Measurements from ENCODE around the gene CCDC201. TPM values are rescaled to one million over a fixed set of nuclear protein-coding genes. Genes with fewer than 3 reads are reported as not detected.
A peak's percentile ranks its signal among the peaks of the same experiment; 100 is the strongest.

CCDC201 gene
- total and polyA plus RNA-seq, 2 donors (not counting 3 experiments of a cell fraction or from before 2014, with no cell fraction given): not detected

DNA sequence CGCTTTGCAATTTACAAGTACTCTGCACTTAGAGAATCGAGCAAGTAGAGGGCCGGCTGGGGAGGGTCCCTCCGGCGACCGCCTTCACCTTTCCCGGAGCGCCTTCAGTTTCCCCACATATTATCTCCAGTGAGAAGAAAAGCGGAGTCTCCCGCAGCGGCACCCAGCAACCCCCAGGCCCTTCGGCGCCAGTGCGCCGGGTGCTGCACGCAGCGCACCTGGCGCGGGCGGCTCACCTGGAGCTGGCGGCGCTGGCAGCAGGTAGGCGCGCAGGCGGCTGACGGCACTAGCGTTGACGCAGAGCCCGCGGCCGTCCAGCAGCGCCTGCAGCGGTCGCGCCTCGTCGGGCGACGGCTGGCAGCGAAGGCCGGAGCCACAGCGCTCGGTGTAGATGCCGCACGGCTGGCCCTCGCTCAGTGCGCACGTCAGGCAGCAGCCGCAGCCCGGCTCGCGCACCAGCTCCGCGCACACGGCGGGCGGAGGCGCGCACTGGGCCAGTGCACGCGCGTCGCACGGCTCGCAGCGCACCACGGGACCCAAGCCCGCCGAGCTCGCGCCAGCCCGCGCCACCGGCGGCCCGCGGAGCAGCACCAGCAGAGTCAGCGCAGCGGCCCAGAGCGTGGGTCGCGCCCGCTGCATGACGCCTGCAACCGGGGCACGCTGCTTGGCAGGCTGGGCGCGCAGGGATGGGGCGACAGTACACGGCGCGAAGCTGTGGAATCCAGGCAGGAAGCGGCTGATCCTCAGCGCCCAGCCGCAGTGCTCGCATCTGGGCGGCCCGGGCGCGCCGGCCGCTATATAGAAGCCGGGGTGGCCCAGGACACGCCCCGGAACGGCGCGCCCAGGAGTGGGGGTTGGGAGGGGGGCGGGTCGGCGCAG, 47.9 kb upstream of the CCDC201 start, which contains the start of gene IGFBP3:
IGFBP3 (minus strand) TSS at position 771 of the 879 bp plus-strand sequence; CDS start at position 639, 132 bp downstream.
- no peaks in the 10 kb centered on the region for H3K9me3 ChIP-seq (replicated peaks; ENCODE audit: control insufficient read depth, insufficient read depth, low read length)
- H4K20me1 ChIP-seq (replicated peaks; ENCODE audit: control insufficient read depth, extremely low read depth, insufficient read depth, low read length): no peaks in the 10 kb centered on the region
- TF ChIP-seq, protein P1, sequence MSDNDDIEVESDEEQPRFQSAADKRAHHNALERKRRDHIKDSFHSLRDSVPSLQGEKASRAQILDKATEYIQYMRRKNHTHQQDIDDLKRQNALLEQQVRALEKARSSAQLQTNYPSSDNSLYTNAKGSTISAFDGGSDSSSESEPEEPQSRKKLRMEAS (IDR thresholded peaks at IDR 0.05; ENCODE audit: insufficient read depth, insufficient read length): no peak
- TF ChIP-seq JUN (IDR thresholded peaks at IDR 0.05; ENCODE audit: borderline replicate concordance, insufficient read depth, insufficient read length, low read depth) (no peak), POLR2AphosphoS5 (IDR thresholded peaks at IDR 0.05; ENCODE audit: insufficient read depth, low read depth, low read length) (no peak), MYC (IDR thresholded peaks at IDR 0.05; ENCODE audit: low read depth, low read length) (no peak), GATA2 (IDR thresholded peaks at IDR 0.05; ENCODE audit: insufficient read depth, insufficient read length, low read depth, low read length) (no peak), EZH2 (IDR thresholded peaks at IDR 0.05; ENCODE audit: borderline replicate concordance, low read depth, low read length, severe bottlenecking) (peak; percentile 70), FOS (IDR thresholded peaks at IDR 0.05; ENCODE audit: borderline replicate concordance, insufficient read depth, low read length) (no peak)
- TF ChIP-seq, protein P2, sequence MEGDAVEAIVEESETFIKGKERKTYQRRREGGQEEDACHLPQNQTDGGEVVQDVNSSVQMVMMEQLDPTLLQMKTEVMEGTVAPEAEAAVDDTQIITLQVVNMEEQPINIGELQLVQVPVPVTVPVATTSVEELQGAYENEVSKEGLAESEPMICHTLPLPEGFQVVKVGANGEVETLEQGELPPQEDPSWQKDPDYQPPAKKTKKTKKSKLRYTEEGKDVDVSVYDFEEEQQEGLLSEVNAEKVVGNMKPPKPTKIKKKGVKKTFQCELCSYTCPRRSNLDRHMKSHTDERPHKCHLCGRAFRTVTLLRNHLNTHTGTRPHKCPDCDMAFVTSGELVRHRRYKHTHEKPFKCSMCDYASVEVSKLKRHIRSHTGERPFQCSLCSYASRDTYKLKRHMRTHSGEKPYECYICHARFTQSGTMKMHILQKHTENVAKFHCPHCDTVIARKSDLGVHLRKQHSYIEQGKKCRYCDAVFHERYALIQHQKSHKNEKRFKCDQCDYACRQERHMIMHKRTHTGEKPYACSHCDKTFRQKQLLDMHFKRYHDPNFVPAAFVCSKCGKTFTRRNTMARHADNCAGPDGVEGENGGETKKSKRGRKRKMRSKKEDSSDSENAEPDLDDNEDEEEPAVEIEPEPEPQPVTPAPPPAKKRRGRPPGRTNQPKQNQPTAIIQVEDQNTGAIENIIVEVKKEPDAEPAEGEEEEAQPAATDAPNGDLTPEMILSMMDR (IDR thresholded peaks at IDR 0.05; ENCODE audit: extremely low read depth in 1 of 2, insufficient read depth in 1 of 2, low read depth in 1 of 2, low read length in 2 of 2): no peak
- BruUV-seq (replicated peaks): no TSS peak
- peak; percentile 54 for DNase-seq (ENCODE audit: low read depth, low spot score)
- no peak within 1 kb of the TSS for H3K27ac ChIP-seq (ENCODE audit: insufficient read depth, low read depth, low read length)
- H2AFZ ChIP-seq (ENCODE audit: low read depth, low read length): peak within 1 kb of the TSS; percentile 71
- peaks cover 28% of the 10 kb centered on the region for H3K4me1 ChIP-seq (ENCODE audit: control insufficient read depth, extremely low read depth, insufficient read depth, low read length)
- H3K27me3 ChIP-seq (ENCODE audit: control insufficient read depth in 2 of 2, insufficient read depth in 2 of 2, low read length in 2 of 2): peaks cover 33 to 52% of the 10 kb centered on the region in 2 experiments
- no peaks in the 10 kb centered on the region for H3K79me2 ChIP-seq (ENCODE audit: control insufficient read depth, insufficient read depth, low read length)
- dilution Hi-C loops (cut with MboI; ENCODE audit: extremely low pct_ligation_motif_present, low sequenced_read_pairs) (no loop called here), intact Hi-C loops (cut with micrococcal nuclease) (loop anchor here (5.0 to 10.0 kb wide), 2 partner anchors 204 to 657 kb away; no protein-coding TSS in a partner anchor)
- H3K4me3 ChIP-seq (replicated peaks in 1 of 3; ENCODE audit: insufficient read depth in 1 of 3, low read depth in 1 of 3, low read length in 3 of 3): peak within 1 kb of the TSS in 2 of 3 experiments; percentile 34 to 52
- H3K4me2 ChIP-seq (ENCODE audit: insufficient read depth, low read length): peak within 1 kb of the TSS; percentile 82
- no peaks in the 10 kb centered on the region for H3K9me1 ChIP-seq (replicated peaks; ENCODE audit: control insufficient read depth, extremely low read depth, insufficient read depth, low read length)
- no peaks in the 10 kb centered on the region for H3K36me3 ChIP-seq (ENCODE audit: control insufficient read depth in 2 of 2, extremely low read depth in 1 of 2, insufficient read depth in 2 of 2, low read length in 2 of 2)
- CTCF ChIA-PET: interaction anchor here (0.6 to 8.6 kb wide), 10 partner anchors 31 to 1346 kb away, joined by 3 to 149 read pairs (median 13); partner anchors contain the start of gene IGFBP1
- peak; percentile 49 for FAIRE-seq
- POLR2A ChIA-PET: no interaction called here
- no peak within 1 kb of the TSS for H3K9ac ChIP-seq (replicated peaks; ENCODE audit: extremely low read depth, insufficient read depth, low read length)

All from endothelial cell of umbilical vein (primary cell).